ENCODE results near the gene SRGAP1. TPM values are rescaled to one million over a fixed set of nuclear protein-coding genes. Genes with fewer than 3 reads are reported as not detected.
A peak's percentile ranks its signal among the peaks of the same experiment; 100 is the strongest.

The SRGAP1 gene
- total RNA-seq, 1 donor, result 26.1 TPM

DNA sequence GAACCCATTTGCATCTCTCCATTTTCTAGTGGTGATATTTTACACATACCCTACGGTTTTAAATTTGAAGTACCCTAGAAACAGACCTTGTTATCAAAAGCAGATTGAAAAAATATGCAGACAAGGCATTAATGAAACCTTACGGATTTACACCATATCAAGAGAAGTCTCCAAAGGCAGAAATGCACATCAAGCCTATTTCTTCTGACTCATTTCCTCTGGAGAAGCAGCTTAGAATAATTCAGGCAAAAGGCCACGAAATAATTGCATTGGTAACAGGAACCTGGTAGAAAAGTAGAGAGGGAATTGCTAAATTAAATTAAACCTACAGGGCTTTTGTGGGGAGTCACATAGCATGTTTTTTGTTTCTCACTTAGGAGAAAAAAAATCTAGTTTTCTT, 342.9 kb downstream of the SRGAP1 start:
- Histone ChIP-seq H4K20me1 (ENCODE audit: insufficient read depth, low read length) (no peaks in the 10 kb centered on the region), H3K79me2 (ENCODE audit: insufficient read depth, low read length) (no peaks in the 10 kb centered on the region), H3K4me3 (ENCODE audit: insufficient read depth, low read length) (peak overlapping the region; percentile 21), H3K4me1 (ENCODE audit: insufficient read depth, low read length) (peaks cover 27% of the 10 kb centered on the region), H3K9me3 (ENCODE audit: low read depth, low read length) (no peaks in the 10 kb centered on the region), H3K36me3 (ENCODE audit: insufficient read depth, low read length) (no peaks in the 10 kb centered on the region), H3K27me3 (ENCODE audit: insufficient read depth, low read length) (no peaks in the 10 kb centered on the region), H3K4me2 (ENCODE audit: insufficient read depth, low read length) (peak overlapping the region; percentile 66), H2AFZ (ENCODE audit: low read length) (no peak overlapping the region), H3K27ac (ENCODE audit: low read depth, low read length) (peak overlapping the region; percentile 74)
- TF ChIP-seq, protein P1, sequence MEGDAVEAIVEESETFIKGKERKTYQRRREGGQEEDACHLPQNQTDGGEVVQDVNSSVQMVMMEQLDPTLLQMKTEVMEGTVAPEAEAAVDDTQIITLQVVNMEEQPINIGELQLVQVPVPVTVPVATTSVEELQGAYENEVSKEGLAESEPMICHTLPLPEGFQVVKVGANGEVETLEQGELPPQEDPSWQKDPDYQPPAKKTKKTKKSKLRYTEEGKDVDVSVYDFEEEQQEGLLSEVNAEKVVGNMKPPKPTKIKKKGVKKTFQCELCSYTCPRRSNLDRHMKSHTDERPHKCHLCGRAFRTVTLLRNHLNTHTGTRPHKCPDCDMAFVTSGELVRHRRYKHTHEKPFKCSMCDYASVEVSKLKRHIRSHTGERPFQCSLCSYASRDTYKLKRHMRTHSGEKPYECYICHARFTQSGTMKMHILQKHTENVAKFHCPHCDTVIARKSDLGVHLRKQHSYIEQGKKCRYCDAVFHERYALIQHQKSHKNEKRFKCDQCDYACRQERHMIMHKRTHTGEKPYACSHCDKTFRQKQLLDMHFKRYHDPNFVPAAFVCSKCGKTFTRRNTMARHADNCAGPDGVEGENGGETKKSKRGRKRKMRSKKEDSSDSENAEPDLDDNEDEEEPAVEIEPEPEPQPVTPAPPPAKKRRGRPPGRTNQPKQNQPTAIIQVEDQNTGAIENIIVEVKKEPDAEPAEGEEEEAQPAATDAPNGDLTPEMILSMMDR (IDR thresholded peaks at IDR 0.05; ENCODE audit: extremely low read depth, low read depth, low read length), result no peak
- peak; percentile 47 for DNase-seq (ENCODE audit: insufficient read length, low spot score, missing footprints)

DNA sequence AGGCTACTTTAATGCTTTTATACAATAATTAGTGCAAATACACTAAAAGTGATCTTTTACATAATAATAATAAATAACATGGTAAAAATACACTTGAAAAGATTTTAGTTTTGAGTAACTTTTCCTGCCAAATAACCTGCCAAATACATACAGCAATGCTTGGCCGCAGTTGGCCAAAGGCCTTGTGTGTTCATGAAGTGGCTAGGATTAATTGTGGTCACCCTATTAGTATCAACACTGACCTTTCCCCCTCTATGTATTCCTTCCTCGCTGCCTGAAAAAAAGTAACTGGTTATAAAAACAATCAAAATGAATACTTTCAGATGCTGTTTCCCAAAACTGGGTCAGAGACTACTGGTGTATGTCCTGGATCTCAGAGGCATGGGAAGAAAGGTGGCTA, 343.3 kb downstream of the SRGAP1 start:
- no peaks in the 10 kb centered on the region for H4K20me1 ChIP-seq (ENCODE audit: insufficient read depth, low read length)
- H3K27ac ChIP-seq (ENCODE audit: low read depth, low read length), result no peak overlapping the region
- H3K4me2 ChIP-seq (ENCODE audit: insufficient read depth, low read length), result peak overlapping the region; percentile 66
- H3K27me3 ChIP-seq (ENCODE audit: insufficient read depth, low read length), result no peaks in the 10 kb centered on the region
- TF ChIP-seq, protein P1 (IDR thresholded peaks at IDR 0.05; ENCODE audit: extremely low read depth, low read depth, low read length), result no peak
- H3K9me3 ChIP-seq (ENCODE audit: low read depth, low read length), result no peaks in the 10 kb centered on the region
- DNase-seq (ENCODE audit: insufficient read length, low spot score, missing footprints), result no peak
- no peaks in the 10 kb centered on the region for H3K79me2 ChIP-seq (ENCODE audit: insufficient read depth, low read length)
- peaks cover 23% of the 10 kb centered on the region for H3K4me1 ChIP-seq (ENCODE audit: insufficient read depth, low read length)
- H2AFZ ChIP-seq (ENCODE audit: low read length), result no peak overlapping the region
- no peaks in the 10 kb centered on the region for H3K36me3 ChIP-seq (ENCODE audit: insufficient read depth, low read length)
- H3K4me3 ChIP-seq (ENCODE audit: insufficient read depth, low read length), result no peak overlapping the region

DNA sequence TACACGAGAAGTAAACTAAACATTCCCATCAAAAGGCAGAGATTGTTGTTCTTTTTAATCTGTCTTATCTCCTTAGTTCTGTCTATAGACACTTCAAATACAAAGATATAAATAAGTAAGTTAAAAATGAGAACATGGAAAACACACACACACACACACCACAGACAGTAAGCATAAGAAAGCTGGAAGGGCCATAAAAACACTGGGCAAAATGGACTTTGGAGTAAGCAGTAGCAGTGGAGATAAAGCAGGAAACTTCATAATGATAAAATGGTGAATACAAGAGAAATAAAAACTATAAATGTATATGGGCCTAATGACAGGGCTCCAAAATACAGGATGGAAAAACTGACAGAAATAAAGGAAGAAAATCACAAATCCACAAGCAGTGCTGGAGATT, 345.0 kb downstream of the SRGAP1 start:
- no peaks in the 10 kb centered on the region for H3K79me2 ChIP-seq (ENCODE audit: insufficient read depth, low read length)
- no peak overlapping the region for H2AFZ ChIP-seq (ENCODE audit: low read length)
- H3K9me3 ChIP-seq (ENCODE audit: low read depth, low read length), result no peaks in the 10 kb centered on the region
- H3K4me3 ChIP-seq (ENCODE audit: insufficient read depth, low read length), result no peak overlapping the region
- DNase-seq (ENCODE audit: insufficient read length, low spot score, missing footprints), result no peak
- no peak overlapping the region for H3K4me2 ChIP-seq (ENCODE audit: insufficient read depth, low read length)
- H3K27me3 ChIP-seq (ENCODE audit: insufficient read depth, low read length), result no peaks in the 10 kb centered on the region
- TF ChIP-seq, protein P1 (IDR thresholded peaks at IDR 0.05; ENCODE audit: extremely low read depth, low read depth, low read length), result no peak
- H3K36me3 ChIP-seq (ENCODE audit: insufficient read depth, low read length), result peaks cover 6% of the 10 kb centered on the region
- no peaks in the 10 kb centered on the region for H4K20me1 ChIP-seq (ENCODE audit: insufficient read depth, low read length)
- peaks cover 29% of the 10 kb centered on the region for H3K4me1 ChIP-seq (ENCODE audit: insufficient read depth, low read length)
- H3K27ac ChIP-seq (ENCODE audit: low read depth, low read length), result no peak overlapping the region

DNA sequence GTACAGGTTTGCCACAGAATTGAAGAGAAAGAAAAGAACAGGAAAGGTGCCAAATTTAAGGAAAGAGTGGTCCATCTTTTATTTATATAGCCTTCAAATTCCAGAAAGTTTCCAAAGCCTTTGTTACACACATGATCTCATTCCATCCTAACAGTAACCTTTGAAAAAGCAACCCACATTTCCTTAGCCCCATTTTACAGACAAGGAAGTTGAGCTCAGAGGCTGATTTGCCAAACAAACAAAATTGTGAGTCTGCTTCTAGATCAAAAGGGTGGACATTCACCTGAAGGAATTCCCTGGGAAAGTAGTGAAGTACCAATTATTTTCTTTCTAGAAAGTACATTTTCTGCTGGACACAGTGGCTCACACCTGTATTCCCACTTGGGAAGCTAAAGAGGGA, 345.6 kb downstream of the SRGAP1 start:
- no peaks in the 10 kb centered on the region for H3K27me3 ChIP-seq (ENCODE audit: insufficient read depth, low read length)
- peaks cover 35% of the 10 kb centered on the region for H3K4me1 ChIP-seq (ENCODE audit: insufficient read depth, low read length)
- H3K9me3 ChIP-seq (ENCODE audit: low read depth, low read length), result no peaks in the 10 kb centered on the region
- no peak overlapping the region for H2AFZ ChIP-seq (ENCODE audit: low read length)
- TF ChIP-seq, protein P1 (IDR thresholded peaks at IDR 0.05; ENCODE audit: extremely low read depth, low read depth, low read length), result no peak
- H3K4me2 ChIP-seq (ENCODE audit: insufficient read depth, low read length), result no peak overlapping the region
- H4K20me1 ChIP-seq (ENCODE audit: insufficient read depth, low read length), result no peaks in the 10 kb centered on the region
- peaks cover 6% of the 10 kb centered on the region for H3K36me3 ChIP-seq (ENCODE audit: insufficient read depth, low read length)
- H3K27ac ChIP-seq (ENCODE audit: low read depth, low read length), result no peak overlapping the region
- no peaks in the 10 kb centered on the region for H3K79me2 ChIP-seq (ENCODE audit: insufficient read depth, low read length)
- no peak overlapping the region for H3K4me3 ChIP-seq (ENCODE audit: insufficient read depth, low read length)
- DNase-seq (ENCODE audit: insufficient read length, low spot score, missing footprints), result no peak
